HepG2 (cell line): Measurements from ENCODE around the gene APBB2. TPM values are rescaled to one million over a fixed set of nuclear protein-coding genes. Genes with fewer than 3 reads are reported as not detected.

Experiments
- ATAC-seq: fragments of 200-7000 bp; cut with Tn5 transposase; 3 replicates; pipeline ENCODE4 v1.9.1; 2020; ENCODE audit warnings: mild to moderate bottlenecking, moderate library complexity
- BruUV-seq: library from RNA; stranded (reverse); fragments of 400-500 nt; replicated peaks from 2 replicates; lab custom pipeline; 2021; lab: Mats Ljungman, UMichigan
- CTCF ChIA-PET: fragments of 300-600 bp; formaldehyde crosslinking; extraction: SDS; loops from one replicate; lab custom pipeline; 2021; ENCODE audit warnings: low total read pairs, inconsistent platforms, low intra/inter-chr PET ratio; lab: Yijun Ruan, JAX
- POLR2A ChIA-PET: fragments of 350-600 bp; sonication (Branson Sonifier 250); formaldehyde crosslinking; loops from one replicate; lab custom pipeline; 2020; ENCODE audit warnings: antibody characterized with exemption, inconsistent platforms; lab: Yijun Ruan, JAX
- DNase-seq: peaks from one replicate; pipeline ENCODE4 v3.0.0-alpha.2; 2015; ENCODE audit warnings: low spot score
- FAIRE-seq: peaks from 3 replicates; lab custom pipeline; 2011; peaks lifted over from hg19 to GRCh38; lab: Jason Lieb, UNC
- H2AFZ ChIP-seq: one replicate; pipeline ENCODE4 v1.6.1; 2011; ENCODE audit warnings: low read length, inconsistent platforms
- H3K27ac ChIP-seq: fragments of 300-600 bp; 3 replicates; pipeline ENCODE4 v1.8.0; 2011; ENCODE audit warnings: mixed run types, mild to moderate bottlenecking, mixed read lengths, low read length, inconsistent platforms; ENCODE audit not compliant: insufficient read depth; ENCODE audit errors: extremely low read length
- H3K27me3 ChIP-seq, 2 experiments: fragments of 200-600 bp in 1 of 2; 2 replicates in 1 of 2; 3 replicates in 1 of 2; pipeline versions ENCODE4 v1.6.0 to v1.8.0; 2011; ENCODE audit warnings: low read length in 2 of 2, mild to moderate bottlenecking in 2 of 2, moderate library complexity in 2 of 2, inconsistent platforms in 1 of 2; ENCODE audit not compliant: insufficient read depth in 2 of 2, control insufficient read depth in 1 of 2
- H3K36me3 ChIP-seq, 2 experiments: fragments of 200-600 bp in 1 of 2; replicated peaks in 1 of 2; 2 replicates in 1 of 2; 3 replicates in 1 of 2; pipeline versions ENCODE4 v1.5.1 to v1.8.0; 2011; ENCODE audit warnings: low read length in 2 of 2, inconsistent platforms in 1 of 2; ENCODE audit not compliant: insufficient read depth in 2 of 2, control insufficient read depth in 1 of 2
- H3K4me1 ChIP-seq: 2 replicates; pipeline ENCODE4 v1.5.1; 2012; ENCODE audit warnings: low read length, inconsistent platforms; ENCODE audit not compliant: insufficient read depth
- H3K4me2 ChIP-seq: 2 replicates; pipeline ENCODE4 v1.6.0; 2011; ENCODE audit warnings: low read depth, low read length, inconsistent platforms
- H3K4me3 ChIP-seq, 3 experiments: fragments of 200-600 bp in 1 of 3; sonication (generic), shearing (Covaris generic) in 1 of 3; replicated peaks in 1 of 3; 2 replicates each; pipeline ENCODE4 v1.5.1; 2011 to 2016; ENCODE audit warnings: low read length in 3 of 3, inconsistent platforms in 2 of 3, low read depth in 2 of 3, mild to moderate bottlenecking in 2 of 3, control low read depth in 1 of 3, mixed read lengths in 1 of 3; ENCODE audit not compliant: insufficient read depth in 1 of 3
- H3K79me2 ChIP-seq: one replicate; pipeline ENCODE4 v1.6.1; 2011; ENCODE audit warnings: low read length, inconsistent platforms; ENCODE audit not compliant: insufficient read depth
- H3K9ac ChIP-seq: 2 replicates; pipeline ENCODE4 v1.6.0; 2011; ENCODE audit warnings: mild to moderate bottlenecking, low read depth, low read length, inconsistent platforms; ENCODE audit not compliant: insufficient read depth
- H3K9me3 ChIP-seq: 2 replicates; pipeline ENCODE4 v1.5.1; 2012; ENCODE audit warnings: mild to moderate bottlenecking, low read length
- H4K20me1 ChIP-seq: 2 replicates; pipeline ENCODE4 v1.6.0; 2011; ENCODE audit warnings: inconsistent platforms, mild to moderate bottlenecking, low read length, moderate library complexity; ENCODE audit not compliant: insufficient read depth
- ELK4 ChIP-seq: sonication (generic); formaldehyde crosslinking; IDR thresholded peaks from 2 replicates; pipeline ENCODE4 v1.9.0; 2021; ENCODE audit warnings: missing genetic modification reagents, borderline replicate concordance
- ERF ChIP-seq: IDR thresholded peaks from 2 replicates; pipeline ENCODE4 v1.6.1; 2018; ENCODE audit warnings: missing biosample characterization, missing genetic modification reagents
- HMGA1 ChIP-seq: sonication (generic); formaldehyde crosslinking; conservative IDR thresholded peaks from 2 replicates; pipeline ENCODE4 v1.4.0; 2020; ENCODE audit warnings: missing genetic modification reagents
- JARID2 ChIP-seq: sonication (generic); formaldehyde crosslinking; IDR thresholded peaks from 2 replicates; pipeline ENCODE4 v1.8.1; 2023; ENCODE audit warnings: missing genetic modification reagents, inconsistent platforms; ENCODE audit not compliant: insufficient replicate concordance
- KDM3A ChIP-seq: IDR thresholded peaks from 2 replicates; pipeline ENCODE4 v1.6.1; 2018; ENCODE audit warnings: low read depth, missing compliant biosample characterization
- MBD4 ChIP-seq: IDR thresholded peaks from 2 replicates; pipeline ENCODE4 v1.6.1; 2012; ENCODE audit warnings: low read length, inconsistent platforms, borderline replicate concordance
- PHF21A ChIP-seq: sonication (generic); formaldehyde crosslinking; IDR thresholded peaks from 2 replicates; pipeline ENCODE4 v1.5.0; 2020; ENCODE audit warnings: mild to moderate bottlenecking, missing genetic modification reagents
- PITX1 ChIP-seq: sonication (generic); formaldehyde crosslinking; IDR thresholded peaks from 2 replicates; pipeline ENCODE4 v1.5.1; 2020; ENCODE audit warnings: mild to moderate bottlenecking, missing genetic modification reagents
- STAG1 ChIP-seq: sonication (generic); formaldehyde crosslinking; IDR thresholded peaks from 2 replicates; pipeline ENCODE4 v1.4.0; 2020; ENCODE audit warnings: missing genetic modification reagents
- TRAFD1 ChIP-seq: sonication (generic); formaldehyde crosslinking; IDR thresholded peaks from 2 replicates; pipeline ENCODE4 v1.5.1; 2020; ENCODE audit warnings: missing genetic modification reagents, mild to moderate bottlenecking, borderline replicate concordance
- ZBTB21 ChIP-seq: sonication (generic); formaldehyde crosslinking; IDR thresholded peaks from 2 replicates; pipeline ENCODE4 v1.4.0; 2020; ENCODE audit warnings: missing genetic modification reagents
- ZBTB7A ChIP-seq: sonication (generic); formaldehyde crosslinking; IDR thresholded peaks from 2 replicates; pipeline ENCODE4 v1.8.0; 2022; ENCODE audit warnings: mild to moderate bottlenecking, missing genetic modification reagents
- ZNF564 ChIP-seq: sonication (generic); formaldehyde crosslinking; IDR thresholded peaks from 2 replicates; pipeline ENCODE4 v1.8.1; 2023; ENCODE audit warnings: mild to moderate bottlenecking, missing genetic modification reagents
- ZNF614 ChIP-seq: IDR thresholded peaks from 2 replicates; pipeline ENCODE4 v1.6.1; 2018; ENCODE audit warnings: missing biosample characterization, missing genetic modification reagents, inconsistent platforms, borderline replicate concordance
- ZNF704 ChIP-seq: sonication (generic); formaldehyde crosslinking; IDR thresholded peaks from 2 replicates; pipeline ENCODE4 v1.8.1; 2023; ENCODE audit warnings: mild to moderate bottlenecking, inconsistent platforms, moderate library complexity, missing genetic modification reagents, borderline replicate concordance
- ZNF746 ChIP-seq: sonication (generic); formaldehyde crosslinking; IDR thresholded peaks from 2 replicates; pipeline ENCODE4 v1.8.0; 2022; ENCODE audit warnings: mild to moderate bottlenecking, missing genetic modification reagents
- ZNF83 ChIP-seq: sonication (generic); formaldehyde crosslinking; IDR thresholded peaks from 2 replicates; pipeline ENCODE4 v1.4.0; 2020; ENCODE audit warnings: missing genetic modification reagents, mild to moderate bottlenecking, borderline replicate concordance
- ZZZ3 ChIP-seq: sonication (generic); formaldehyde crosslinking; IDR thresholded peaks from 2 replicates; pipeline ENCODE4 v1.4.0; 2020; ENCODE audit warnings: missing genetic modification reagents, mild to moderate bottlenecking, borderline replicate concordance
- WGBS: methylation state at CpG from one replicate; pipeline ENCODE4 v1.1.6; 2017; ENCODE audit warnings: low lambda C conversion rate; 5-methylcytosine and 5-hydroxymethylcytosine counted together
- in situ Hi-C: cut with HindIII; loops from 2 replicates; pipeline ENCODE4 v1.10.0; 2017; ENCODE audit warnings: low pct_unique_long_range_greater_than_20kb; ENCODE audit not compliant: extremely low pct_ligation_motif_present
- intact Hi-C: fragments of 100-400 bp; cut with micrococcal nuclease; formaldehyde crosslinking; loops from one replicate; pipeline ENCODE4 v1.10.0; 2022; ENCODE audit not compliant: unreplicated experiment
- polyA plus RNA-seq, 8 experiments: library from polyadenylated mRNA; depleted of rRNA in 3 of 8; stranded (reverse) in 7 of 8; unstranded in 1 of 8; fragments of >200 nt; fragmentation: Illumina TruSeq in 4 of 8; extraction: Trizol in 4 of 8; gene quantifications; 2 replicates each; pipeline versions ENCODE4 v1.2.1 to v1.2.3, GENCODE V29; 2011 to 2016; ENCODE audit warnings: low read depth in 4 of 8, missing spikeins in 1 of 8, mixed read lengths in 1 of 8; ENCODE audit not compliant: insufficient read depth in 1 of 8
- total RNA-seq, 5 experiments: library from RNA; depleted of rRNA; stranded (reverse); fragments of >200 nt; fragmentation: Illumina TruSeq; extraction: Trizol; gene quantifications; 2 replicates each; pipeline ENCODE4 v1.2.3, GENCODE V29; 2016; ENCODE audit warnings: low read depth in 1 of 5

The APBB2 gene
- total and polyA plus RNA-seq, 2 of the 13 experiments (the other 11 are each of a cell fraction or from before 2014, with no cell fraction given), result 11.7 to 17.0 TPM

GRCh38 chr4:41044165-41044564, 170.2 kb downstream of the APBB2 start (continued):
- TF ChIP-seq ZNF704 (CRISPR knock-in tag), result no peak
- no peak for TF ChIP-seq PITX1 (CRISPR knock-in tag)
- TF ChIP-seq ZNF564 (CRISPR knock-in tag), result no peak

- no TSS peak for BruUV-seq
- H3K36me3 ChIP-seq, result no peaks in the 10 kb centered on the region
- H3K79me2 ChIP-seq, result no peaks in the 10 kb centered on the region
- no peak overlapping the region for H3K9ac ChIP-seq
- DNase-seq, result no peak
- no peaks in the 10 kb centered on the region; a peak in 1 of 5 replicates for H3K27me3 ChIP-seq
- intact Hi-C loops, result no loop called here
- WGBS, result 94% methylated on average over 2 of the region's 2 CpGs
- no peaks in the 10 kb centered on the region for H4K20me1 ChIP-seq
- no peak overlapping the region for H3K4me3 ChIP-seq
- ChIA-PET POLR2A (no interaction called here), CTCF (no interaction called here)
- H3K9me3 ChIP-seq, result peaks cover 7% of the 10 kb centered on the region
- no peak overlapping the region for H3K4me2 ChIP-seq
- no peak overlapping the region for H3K27ac ChIP-seq
- no peak for FAIRE-seq
- no peak for ATAC-seq
- TF ChIP-seq ZZZ3 (no peak), TRAFD1 (no peak), ZNF83 (CRISPR knock-in tag) (no peak), ELK4 (CRISPR knock-in tag) (no peak), KDM3A (CRISPR knock-in tag) (no peak), HMGA1 (no peak), MBD4 (no peak), ZBTB21 (no peak), PHF21A (no peak), ERF (CRISPR knock-in tag) (no peak), ZBTB7A (no peak), ZNF746 (CRISPR knock-in tag) (no peak), STAG1 (no peak), ZNF614 (CRISPR knock-in tag) (no peak), JARID2 (CRISPR knock-in tag) (no peak)
- H2AFZ ChIP-seq, result no peak overlapping the region
- no peaks in the 10 kb centered on the region for H3K4me1 ChIP-seq
- in situ Hi-C loops, result no loop called here
Observed at GRCh38 chr4:41043465-41043864, 170.9 kb downstream of the APBB2 start.
